Hematopoietic multipotent progenitor cell treated with erythropoietin and hydrocortisone succinate and interleukin-3 and kit ligand, for 6 days (in vitro differentiated cells): ENCODE measurements around the gene SNX4.

Source experiments
- DNase-seq: peaks from one replicate; pipeline ENCODE4 v3.0.0-alpha.2; 2015

The SNX4 gene

GRCh38 chr3:125401402-125401801 lies 118.6 kb downstream of the SNX4 start:
- no peak for DNase-seq

GRCh38 chr3:125398952-125399351 lies 121.0 kb downstream of the SNX4 start:
- peak; percentile 14 for DNase-seq
